NCI-H2227 (cell line): Measurements from ENCODE around the gene YARS1.

Experiments used
- DNase-seq: peaks from one replicate; lab custom pipeline; 2025; ENCODE audit not compliant: unreplicated experiment; lab: John Stamatoyannopoulos, UW

Gene YARS1

DNA sequence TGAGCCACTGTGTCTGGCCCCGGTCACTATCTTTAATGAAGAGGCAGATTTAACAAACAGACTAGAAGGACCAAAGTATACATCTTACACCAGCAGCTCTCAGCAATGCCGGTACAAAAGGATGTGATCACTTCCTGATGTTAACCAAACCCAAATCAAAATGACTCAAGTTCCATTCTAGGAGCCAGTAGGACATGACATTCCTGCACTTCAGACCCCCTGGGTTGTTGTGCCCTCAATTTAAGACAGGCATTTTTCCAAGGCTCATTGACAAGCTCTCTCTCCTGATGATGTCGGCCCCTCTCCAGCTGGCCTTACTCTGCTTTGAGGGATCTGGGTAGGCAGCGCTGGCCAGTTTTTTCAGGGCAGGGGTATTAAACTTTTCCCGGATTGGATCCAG, 35.1 kb downstream of the YARS1 start:
- no peak for DNase-seq

- DNase-seq: no peak
Observed at GRCh38 chr1:32780628-32781234, 36.4 kb downstream of the YARS1 start.

- DNase-seq: no peak
Observed at GRCh38 chr1:32780005-32780404, 37.2 kb downstream of the YARS1 start.

DNA sequence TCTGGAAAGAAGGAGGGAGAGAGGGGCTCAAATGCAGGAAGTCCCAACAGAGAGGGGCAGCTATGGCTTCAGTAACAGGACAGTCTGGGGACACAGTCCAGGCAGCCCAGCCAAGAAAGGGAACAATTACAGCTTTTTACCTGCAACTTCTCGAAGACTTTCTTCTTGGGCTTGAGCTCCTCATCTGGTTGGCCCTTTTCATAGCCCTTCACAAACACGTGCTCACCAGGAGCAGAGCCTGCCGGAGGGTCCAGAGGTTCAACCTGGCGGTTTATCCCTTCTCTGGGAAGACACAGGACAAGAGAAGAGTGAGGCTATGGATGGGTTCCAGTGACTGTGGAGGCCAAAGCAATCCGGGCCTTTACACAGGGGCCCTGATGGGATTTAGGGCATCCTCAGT, 37.9 kb downstream of the YARS1 start:
- no peak for DNase-seq

DNA sequence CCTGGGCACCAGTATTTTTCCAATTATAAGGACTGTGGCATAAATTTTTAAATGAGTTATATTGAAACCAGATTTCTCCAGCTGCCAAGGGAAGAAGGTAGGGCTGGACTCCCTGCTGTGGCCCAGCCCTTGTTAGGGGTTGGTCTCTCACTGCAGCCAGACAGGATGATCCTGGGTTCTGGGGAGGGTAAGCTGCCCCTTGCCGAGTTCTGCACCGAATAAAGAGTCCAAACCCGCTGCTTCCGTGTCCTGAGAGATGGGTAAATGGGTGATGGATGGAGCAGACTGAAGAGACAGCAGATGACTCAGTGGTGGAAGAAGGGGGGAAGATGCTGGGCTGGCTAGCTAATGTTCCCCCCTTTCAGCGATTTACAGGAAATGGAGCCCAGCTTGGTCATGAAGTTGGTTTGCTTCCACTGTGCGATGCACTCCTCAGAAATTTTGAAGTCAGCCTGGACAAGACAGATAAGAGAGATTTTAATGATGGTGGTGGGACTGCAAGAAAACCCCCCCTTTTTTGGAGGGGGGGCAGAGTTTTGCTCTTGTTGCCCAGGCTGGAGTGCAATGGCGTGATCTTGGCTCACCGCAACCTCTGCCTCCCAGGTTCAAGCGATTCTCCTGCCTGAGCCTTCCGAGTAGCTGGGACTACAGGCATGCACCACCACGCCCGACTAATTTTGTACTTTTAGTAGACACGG, 41.4 kb downstream of the YARS1 start:
- no peak for DNase-seq

GRCh38 chr1:32774950-32775634, 42.1 kb downstream of the YARS1 start:
- peak; percentile 20 for DNase-seq

GRCh38 chr1:32774464-32774808, 42.7 kb downstream of the YARS1 start:
- DNase-seq: no peak

DNA sequence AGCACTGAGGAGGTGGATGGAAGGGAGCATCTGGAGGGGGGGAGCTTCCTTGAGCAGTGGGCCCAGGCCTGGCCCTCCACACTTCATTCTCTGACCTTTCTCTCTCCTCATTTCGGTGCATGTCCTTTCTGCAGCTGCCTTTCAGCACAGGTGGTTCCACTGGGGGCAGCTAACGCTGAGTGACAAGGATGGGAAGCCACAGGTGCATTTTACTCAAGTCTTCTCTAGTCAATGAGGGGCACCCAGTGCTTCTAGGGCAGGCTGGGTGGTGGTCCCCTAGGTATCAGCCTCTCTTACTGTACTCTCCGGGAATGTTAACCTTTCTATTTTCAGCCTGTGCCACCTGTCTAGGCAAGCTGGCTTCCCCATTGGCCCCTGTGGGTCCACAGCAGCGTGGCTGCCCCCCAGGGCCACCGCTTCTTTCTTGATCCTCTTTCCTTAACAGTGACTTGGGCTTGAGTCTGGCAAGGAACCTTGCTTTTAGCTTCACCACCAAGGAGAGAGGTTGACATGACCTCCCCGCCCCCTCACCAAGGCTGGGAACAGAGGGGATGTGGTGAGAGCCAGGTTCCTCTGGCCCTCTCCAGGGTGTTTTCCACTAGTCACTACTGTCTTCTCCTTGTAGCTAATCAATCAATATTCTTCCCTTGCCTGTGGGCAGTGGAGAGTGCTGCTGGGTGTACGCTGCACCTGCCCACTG, 43.2 kb downstream of the YARS1 start:
- no peak for DNase-seq

DNA sequence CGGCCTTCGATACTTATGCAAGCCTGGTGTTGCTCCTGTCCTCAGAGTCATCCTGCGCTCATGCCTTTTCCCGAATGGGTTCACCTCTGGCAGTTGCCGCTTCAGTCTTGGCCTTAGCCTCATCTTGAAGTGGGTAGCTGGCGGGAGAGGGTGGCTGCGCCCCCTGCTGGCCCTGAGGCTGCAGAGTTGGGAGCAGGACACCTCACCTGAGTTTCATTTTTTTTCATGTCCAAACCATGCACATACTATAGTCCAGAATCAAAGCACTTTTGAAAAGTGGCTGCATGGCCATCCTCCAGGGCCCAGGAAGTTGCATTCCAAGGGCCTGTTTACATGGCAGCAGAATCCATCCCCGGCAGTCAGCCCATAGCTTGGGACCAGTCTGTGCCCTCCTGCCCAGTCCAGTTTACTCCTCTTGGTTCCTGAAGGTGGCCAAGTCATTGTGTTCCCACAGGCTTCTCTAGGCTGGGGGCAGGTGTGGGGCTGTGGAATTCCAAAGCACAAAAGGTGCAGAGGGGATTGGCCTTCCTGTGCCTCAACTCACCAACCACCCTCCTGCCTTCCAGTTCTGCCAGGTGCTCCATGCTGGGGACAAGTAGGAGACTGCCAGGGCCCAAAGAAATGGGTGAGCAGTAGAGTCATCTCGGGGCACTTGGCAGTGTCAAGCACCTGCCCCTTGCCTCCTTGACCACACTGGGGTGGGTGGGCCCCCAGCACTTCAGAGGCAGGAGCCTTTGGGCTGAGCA, 44.0 kb downstream of the YARS1 start:
- DNase-seq: peak; percentile 82

- DNase-seq: no peak
Observed at GRCh38 chr1:32772281-32773017, 44.7 kb downstream of the YARS1 start.

DNA sequence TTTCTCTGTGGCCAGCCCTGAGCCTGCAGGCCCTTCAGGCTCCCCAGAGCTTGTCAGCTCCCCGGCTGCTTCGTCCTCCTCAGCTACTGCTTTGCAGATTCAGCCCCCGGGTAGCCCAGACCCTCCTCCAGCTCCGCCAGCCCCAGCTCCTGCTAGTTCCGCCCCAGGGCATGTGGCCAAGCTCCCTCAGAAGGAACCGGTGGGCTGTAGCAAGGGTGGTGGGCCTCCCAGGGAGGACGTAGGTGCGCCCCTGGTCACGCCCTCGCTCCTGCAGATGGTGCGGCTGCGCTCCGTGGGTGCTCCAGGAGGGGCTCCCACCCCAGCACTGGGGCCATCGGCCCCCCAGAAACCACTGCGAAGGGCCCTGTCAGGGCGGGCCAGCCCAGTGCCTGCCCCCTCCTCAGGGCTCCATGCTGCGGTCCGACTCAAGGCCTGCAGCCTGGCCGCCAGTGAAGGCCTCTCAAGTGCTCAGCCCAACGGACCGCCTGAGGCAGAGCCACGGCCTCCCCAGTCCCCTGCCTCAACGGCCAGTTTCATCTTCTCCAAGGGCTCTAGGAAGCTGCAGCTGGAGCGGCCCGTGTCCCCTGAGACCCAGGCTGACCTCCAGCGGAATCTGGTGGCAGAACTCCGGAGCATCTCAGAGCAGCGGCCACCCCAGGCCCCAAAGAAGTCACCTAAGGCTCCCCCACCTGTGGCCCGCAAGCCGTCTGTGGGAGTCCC, 45.4 kb downstream of the YARS1 start:
- DNase-seq: no peak

GRCh38 chr1:32770741-32771548, 46.2 kb downstream of the YARS1 start:
- DNase-seq: no peak

DNA sequence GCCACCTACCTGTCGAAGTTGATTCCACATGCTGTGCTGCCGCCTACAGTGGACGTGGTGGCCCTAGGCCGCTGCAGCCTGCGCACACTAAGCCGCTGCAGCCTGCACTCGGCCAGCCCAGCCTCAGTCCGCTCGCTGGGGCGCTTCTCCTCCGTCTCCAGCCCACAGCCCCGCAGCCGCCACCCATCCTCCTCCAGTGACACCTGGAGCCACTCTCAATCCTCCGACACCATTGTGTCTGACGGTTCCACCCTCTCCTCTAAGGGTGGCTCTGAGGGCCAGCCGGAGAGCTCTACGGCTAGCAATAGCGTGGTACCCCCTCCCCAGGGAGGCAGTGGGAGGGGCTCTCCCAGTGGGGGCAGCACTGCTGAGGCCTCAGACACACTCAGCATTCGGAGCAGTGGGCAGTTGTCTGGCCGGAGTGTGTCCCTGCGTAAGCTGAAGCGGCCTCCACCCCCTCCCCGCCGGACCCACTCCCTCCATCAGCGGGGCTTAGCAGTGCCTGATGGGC, 46.9 kb downstream of the YARS1 start:
- no peak for DNase-seq

DNA sequence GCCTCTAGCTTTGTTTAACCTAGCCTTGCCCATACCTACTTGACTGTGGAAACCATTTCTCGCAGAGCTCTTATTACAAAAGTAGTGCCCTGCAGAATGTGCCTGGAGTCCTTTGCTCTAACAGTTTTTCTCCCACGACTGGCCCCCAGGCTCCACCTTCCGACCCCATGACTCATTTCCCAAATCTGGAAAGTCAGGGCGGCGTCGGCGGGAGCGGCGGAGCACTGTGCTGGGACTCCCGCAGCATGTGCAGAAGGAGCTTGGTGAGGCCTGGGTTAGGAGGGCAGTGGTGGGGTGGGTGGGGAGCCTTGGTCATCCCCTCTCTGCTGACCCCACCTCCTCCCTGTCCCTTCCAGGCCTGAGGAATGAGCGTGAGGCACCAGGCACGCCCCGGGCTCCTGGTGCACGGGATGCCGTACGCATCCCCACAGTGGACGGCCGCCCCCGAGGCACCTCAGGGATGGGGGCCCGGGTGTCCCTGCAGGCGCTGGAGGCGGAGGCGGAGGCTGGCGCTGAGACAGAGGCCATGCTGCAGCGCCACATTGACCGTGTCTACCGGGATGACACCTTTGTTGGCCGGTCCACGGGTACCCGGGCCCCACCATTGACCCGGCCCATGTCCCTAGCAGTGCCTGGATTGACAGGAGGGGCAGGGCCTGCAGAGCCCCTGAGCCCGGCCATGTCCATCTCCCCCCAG, 47.5 kb downstream of the YARS1 start:
- no peak for DNase-seq

DNA sequence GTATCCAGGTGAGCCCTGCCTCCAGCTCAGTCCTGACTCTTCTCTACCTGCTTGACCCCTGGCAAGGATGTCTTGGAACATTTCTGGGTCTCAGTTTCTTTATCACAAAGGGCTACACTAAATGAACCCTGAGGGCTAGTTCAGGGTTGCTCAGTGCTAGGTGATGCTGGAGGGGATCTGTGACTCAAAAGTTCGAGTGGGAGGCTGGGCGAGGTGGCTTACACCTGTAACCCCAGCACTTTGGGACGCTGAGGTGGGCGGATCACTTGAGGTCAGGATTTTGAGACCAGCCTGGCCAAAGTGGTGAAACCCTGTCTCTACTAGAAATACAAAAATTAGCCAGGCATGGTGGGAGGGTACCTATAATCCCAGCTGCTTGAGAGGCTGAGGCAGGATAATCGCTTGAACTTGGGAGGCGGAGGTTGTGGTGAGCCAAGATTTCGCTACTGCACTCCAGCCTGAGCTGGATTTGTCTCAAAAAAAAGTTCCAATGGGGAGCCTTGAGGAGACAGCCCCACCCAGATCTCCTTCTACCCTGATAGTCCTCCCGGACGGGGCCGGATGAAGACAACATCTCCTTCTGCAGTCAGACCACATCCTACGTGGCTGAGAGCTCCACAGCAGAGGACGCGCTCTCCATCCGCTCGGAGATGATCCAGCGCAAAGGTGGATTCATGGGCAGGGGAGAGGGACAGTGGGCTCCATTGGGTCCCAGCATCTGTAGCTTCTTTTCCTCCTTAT, 48.9 kb downstream of the YARS1 start:
- DNase-seq: no peak

DNA sequence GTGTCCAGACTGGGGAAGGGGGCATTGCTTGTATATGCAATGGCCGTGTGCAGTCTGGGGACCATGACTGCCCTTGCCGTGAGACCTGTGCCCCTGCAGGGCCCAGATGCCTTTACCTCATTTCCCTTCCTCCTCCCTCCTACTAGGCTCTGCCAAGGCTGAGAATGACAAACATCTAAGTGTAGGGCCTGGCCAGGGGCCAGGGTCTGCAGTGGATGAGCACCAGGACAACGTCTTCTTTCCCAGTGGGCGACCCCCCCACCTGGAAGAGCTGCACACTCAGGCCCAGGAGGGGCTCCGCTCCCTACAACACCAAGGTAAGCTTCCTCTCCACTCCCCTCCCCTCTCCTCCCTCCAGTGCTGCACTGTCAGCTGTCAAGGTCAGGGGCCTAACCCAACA, 49.5 kb downstream of the YARS1 start:
- DNase-seq: no peak

GRCh38 chr1:32767156-32767555, 50.0 kb downstream of the YARS1 start:
- DNase-seq: no peak
